Testis (tissue), 2 donors: Measurements from ENCODE around the gene TRANK1.

Source experiments
- CTCF ChIP-seq, 3 experiments: fragments of 450-650 bp in 2 of 3; fragments of 200-600 bp in 1 of 3; sonication (generic) in 1 of 3; IDR thresholded peaks; one replicate each; pipeline ENCODE4 v1.5.1; 2016 to 2019; ENCODE audit warnings: antibody characterized with exemption in 3 of 3, mild to moderate bottlenecking in 2 of 3, moderate library complexity in 1 of 3
- POLR2A ChIP-seq: fragments of 450-650 bp; IDR thresholded peaks from one replicate; pipeline ENCODE4 v1.6.1; 2017; ENCODE audit warnings: antibody characterized with exemption, mild to moderate bottlenecking, moderate library complexity

- TF ChIP-seq POLR2A: no peak
- no peak for TF ChIP-seq CTCF (IDR thresholded peaks at IDR 0.05)
Observed at GRCh38 chr3:36786921-36787890, 157.6 kb downstream of the TRANK1 start.
